Breast epithelium (tissue), 4 donors: Measurements from ENCODE around the gene NUDT5. TPM values are rescaled to one million over a fixed set of nuclear protein-coding genes. Genes with fewer than 3 reads are reported as not detected.

Experiments used
- DNase-seq, 2 donors: peaks; one replicate each; pipeline ENCODE4 v3.0.0-alpha.2; 2019; ENCODE audit warnings: low spot score in 2 of 2
- H3K27ac ChIP-seq, 2 donors: fragments of 200-600 bp; sonication (generic) in 1 of 2; one replicate each; pipeline ENCODE4 v1.5.1; 2016 to 2019; ENCODE audit warnings: mild to moderate bottlenecking in 1 of 2
- H3K27me3 ChIP-seq, 2 donors: fragments of 200-600 bp; sonication (generic) in 1 of 2; one replicate each; pipeline versions ENCODE4 v1.5.1 to v1.6.0; 2017 to 2019; ENCODE audit warnings: control low read depth in 1 of 2, mild to moderate bottlenecking in 1 of 2
- H3K36me3 ChIP-seq: fragments of 200-600 bp; one replicate; pipeline ENCODE4 v1.5.1; 2019
- H3K4me1 ChIP-seq, 2 donors: fragments of 200-600 bp; sonication (generic); one replicate each; pipeline ENCODE4 v1.5.1; 2016 to 2019; ENCODE audit warnings: control low read depth in 1 of 2
- H3K4me3 ChIP-seq, 3 donors: fragments of 200-600 bp; sonication (generic); 1 replicate in 2 of 3; 2 replicates in 1 of 3; pipeline ENCODE4 v1.5.1; 2016 to 2019; ENCODE audit warnings: mild to moderate bottlenecking in 3 of 3, moderate library complexity in 2 of 3
- H3K9me3 ChIP-seq, 2 donors: fragments of 200-600 bp; sonication (generic) in 1 of 2; one replicate each; pipeline ENCODE4 v1.5.1; 2016 to 2019; ENCODE audit warnings: control low read depth in 1 of 2
- CTCF ChIP-seq, 3 donors: fragments of 450-650 bp; IDR thresholded peaks; one replicate each; pipeline ENCODE4 v1.5.1; 2016 to 2017; ENCODE audit warnings: antibody characterized with exemption in 3 of 3, mild to moderate bottlenecking in 3 of 3, moderate library complexity in 3 of 3
- POLR2A ChIP-seq: fragments of 450-650 bp; IDR thresholded peaks from one replicate; pipeline ENCODE4 v1.6.1; 2016; ENCODE audit warnings: antibody characterized with exemption, mild to moderate bottlenecking, moderate library complexity
- POLR2AphosphoS5 ChIP-seq, 3 donors: sonication (generic); formaldehyde crosslinking; IDR thresholded peaks; one replicate each; pipeline ENCODE4 v1.6.1; 2017; ENCODE audit warnings: antibody characterized with exemption in 3 of 3
- intact Hi-C: fragments of 100-400 bp; cut with DNase I; formaldehyde crosslinking; loops from one replicate; pipeline ENCODE4 v1.15.1; 2023; ENCODE audit warnings: low total_unique reads
- total RNA-seq, 3 donors: library from RNA; depleted of rRNA; stranded (reverse); fragments of >200 nt; gene quantifications; one replicate each; pipeline ENCODE4 v1.1.0, GENCODE V29; 2016

The NUDT5 gene
- total RNA-seq, 3 donors from 2014 or later = 44.3 to 54.4 (median 49.3) TPM

GRCh38 chr10:12195281-12195602 is 449 bp downstream of the NUDT5 start:
- no peaks in the 10 kb centered on the region for H3K36me3 ChIP-seq
- no peak for TF ChIP-seq CTCF (IDR thresholded peaks at IDR 0.05)
- no peak for TF ChIP-seq POLR2AphosphoS5 (IDR thresholded peaks at IDR 0.05)
- no peak for TF ChIP-seq POLR2A
- no peak for DNase-seq
- peak overlapping the region; percentile 66 to 92 (median 84) for H3K4me3 ChIP-seq
- intact Hi-C loops = no loop called here
- peak overlapping the region; percentile 91 for H3K27ac ChIP-seq
- H3K4me1 ChIP-seq = no peaks in the 10 kb centered on the region
- no peaks in the 10 kb centered on the region for H3K9me3 ChIP-seq
- no peaks in the 10 kb centered on the region for H3K27me3 ChIP-seq

GRCh38 chr10:12194752-12195271 is 879 bp downstream of the NUDT5 start:
- TF ChIP-seq POLR2A (no peak), CTCF (IDR thresholded peaks at IDR 0.05) (no peak), POLR2AphosphoS5 (IDR thresholded peaks at IDR 0.05) (no peak)
- peak in 1 of 2 donors; percentile 20 for DNase-seq
- Histone ChIP-seq H3K27me3 (no peaks in the 10 kb centered on the region), H3K36me3 (no peaks in the 10 kb centered on the region), H3K27ac (peak overlapping the region; percentile 91), H3K4me3 (peak overlapping the region; percentile 66 to 92 (median 84)), H3K9me3 (no peaks in the 10 kb centered on the region), H3K4me1 (no peaks in the 10 kb centered on the region)
- intact Hi-C loops = no loop called here

- no peak for TF ChIP-seq POLR2A
- TF ChIP-seq POLR2AphosphoS5 (IDR thresholded peaks at IDR 0.05) = no peak
- no peak for TF ChIP-seq CTCF (IDR thresholded peaks at IDR 0.05)
- Histone ChIP-seq H3K27me3 (no peaks in the 10 kb centered on the region), H3K36me3 (no peaks in the 10 kb centered on the region), H3K4me3 (no peak overlapping the region), H3K27ac (no peak overlapping the region), H3K9me3 (no peaks in the 10 kb centered on the region), H3K4me1 (no peaks in the 10 kb centered on the region)
- intact Hi-C loops = no loop called here
- DNase-seq = no peak
Observed at GRCh38 chr10:12193193-12193592, 2.5 kb downstream of the NUDT5 start.

GRCh38 chr10:12191715-12192114 is 4.0 kb downstream of the NUDT5 start:
- DNase-seq = no peak
- intact Hi-C loops = no loop called here
- Histone ChIP-seq H3K9me3 (no peaks in the 10 kb centered on the region), H3K36me3 (no peaks in the 10 kb centered on the region), H3K27me3 (no peaks in the 10 kb centered on the region), H3K4me1 (no peaks in the 10 kb centered on the region), H3K27ac (no peak overlapping the region), H3K4me3 (no peak overlapping the region)
- no peak for TF ChIP-seq POLR2A
- TF ChIP-seq CTCF (IDR thresholded peaks at IDR 0.05) = no peak
- no peak for TF ChIP-seq POLR2AphosphoS5 (IDR thresholded peaks at IDR 0.05)

- DNase-seq = no peak
- Histone ChIP-seq H3K4me1 (no peaks in the 10 kb centered on the region), H3K4me3 (no peak overlapping the region), H3K36me3 (no peaks in the 10 kb centered on the region), H3K9me3 (no peaks in the 10 kb centered on the region), H3K27ac (no peak overlapping the region), H3K27me3 (no peaks in the 10 kb centered on the region)
- TF ChIP-seq CTCF (IDR thresholded peaks at IDR 0.05) (no peak), POLR2AphosphoS5 (IDR thresholded peaks at IDR 0.05) (no peak), POLR2A (no peak)
- intact Hi-C loops = loop anchor here (5.0 kb wide), 1 partner anchor 968 kb away; no protein-coding TSS in a partner anchor
Observed at GRCh38 chr10:12189426-12189825, 6.3 kb downstream of the NUDT5 start.
